Fibroblast of pulmonary artery (primary cell): Measurements from ENCODE around the gene NEURL1.
A peak's percentile ranks its signal among the peaks of the same experiment; 100 is the strongest.

Experiments
- DNase-seq: peaks from one replicate; pipeline ENCODE4 v3.0.0-alpha.2; 2010; ENCODE audit warnings: low read depth
- H3K4me3 ChIP-seq: replicated peaks from 2 replicates; pipeline ENCODE4 v1.5.1; 2011; ENCODE audit warnings: low read depth, mild to moderate bottlenecking, control low read depth, low read length, moderate library complexity
- TF ChIP-seq, protein P1 (sequence below): IDR thresholded peaks from 2 replicates; pipeline ENCODE4 v1.5.1; 2011; ENCODE audit warnings: mild to moderate bottlenecking, control low read depth, low read length, inconsistent platforms; ENCODE audit errors: missing control alignments

The NEURL1 gene

DNA sequence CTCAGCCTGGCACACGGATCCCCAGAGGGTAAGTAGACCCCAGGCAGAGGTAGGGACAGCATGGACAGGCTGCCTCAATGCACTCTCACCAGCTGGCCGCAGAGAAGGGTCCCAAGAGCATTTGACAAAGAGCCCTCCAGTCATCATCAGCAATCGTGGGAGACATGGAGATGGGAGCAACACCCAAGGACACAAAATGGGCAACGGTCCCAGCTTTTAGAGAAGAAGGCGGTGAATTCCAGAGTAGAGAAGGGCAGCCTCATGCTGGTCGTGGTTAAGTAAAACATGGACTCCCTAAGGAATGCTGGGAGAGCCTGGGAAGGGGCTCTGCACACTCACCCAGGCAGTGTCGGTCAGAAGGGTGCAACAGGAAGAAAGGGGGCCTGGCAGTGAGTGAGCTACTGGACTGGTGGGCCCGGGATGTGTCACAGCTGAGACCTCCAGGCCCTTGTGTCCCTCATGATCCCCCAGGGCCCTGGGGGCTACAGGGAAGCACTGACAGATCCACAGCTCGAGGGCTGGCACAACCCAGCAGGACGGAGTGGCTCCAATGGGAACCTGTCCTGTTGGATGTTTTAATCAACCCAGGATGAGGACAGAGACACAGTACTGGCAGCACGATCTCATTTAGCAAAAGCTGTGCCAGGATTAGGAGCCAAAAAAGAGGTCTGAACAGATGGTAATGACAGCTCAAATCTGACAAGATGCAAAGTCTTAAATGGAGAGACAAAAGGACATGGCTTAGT is 147.1 kb downstream of the NEURL1 start:
- no peak overlapping the region for H3K4me3 ChIP-seq

DNA sequence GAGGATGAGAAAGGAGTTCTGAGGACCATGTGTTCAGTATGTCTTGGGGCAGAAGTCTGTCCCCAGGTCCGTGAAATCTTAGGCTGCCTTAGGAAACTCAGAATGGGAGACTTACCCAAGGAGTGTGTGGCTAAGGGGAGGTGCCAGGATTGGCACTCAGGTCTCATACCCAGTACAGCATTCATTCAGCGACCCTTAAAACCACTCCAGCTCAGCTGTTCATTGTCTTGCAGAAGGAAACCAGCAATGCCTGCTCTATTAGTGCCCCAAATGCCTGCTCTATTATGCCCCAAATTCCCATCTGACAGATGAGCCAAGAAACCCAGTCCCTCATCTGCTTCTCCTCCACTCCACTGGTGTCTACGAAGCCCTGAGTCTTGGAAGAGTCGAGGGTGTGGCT is 147.8 kb downstream of the NEURL1 start:
- TF ChIP-seq, protein P1, sequence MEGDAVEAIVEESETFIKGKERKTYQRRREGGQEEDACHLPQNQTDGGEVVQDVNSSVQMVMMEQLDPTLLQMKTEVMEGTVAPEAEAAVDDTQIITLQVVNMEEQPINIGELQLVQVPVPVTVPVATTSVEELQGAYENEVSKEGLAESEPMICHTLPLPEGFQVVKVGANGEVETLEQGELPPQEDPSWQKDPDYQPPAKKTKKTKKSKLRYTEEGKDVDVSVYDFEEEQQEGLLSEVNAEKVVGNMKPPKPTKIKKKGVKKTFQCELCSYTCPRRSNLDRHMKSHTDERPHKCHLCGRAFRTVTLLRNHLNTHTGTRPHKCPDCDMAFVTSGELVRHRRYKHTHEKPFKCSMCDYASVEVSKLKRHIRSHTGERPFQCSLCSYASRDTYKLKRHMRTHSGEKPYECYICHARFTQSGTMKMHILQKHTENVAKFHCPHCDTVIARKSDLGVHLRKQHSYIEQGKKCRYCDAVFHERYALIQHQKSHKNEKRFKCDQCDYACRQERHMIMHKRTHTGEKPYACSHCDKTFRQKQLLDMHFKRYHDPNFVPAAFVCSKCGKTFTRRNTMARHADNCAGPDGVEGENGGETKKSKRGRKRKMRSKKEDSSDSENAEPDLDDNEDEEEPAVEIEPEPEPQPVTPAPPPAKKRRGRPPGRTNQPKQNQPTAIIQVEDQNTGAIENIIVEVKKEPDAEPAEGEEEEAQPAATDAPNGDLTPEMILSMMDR, result no peak
- no peak overlapping the region for H3K4me3 ChIP-seq
- DNase-seq, result no peak

More for the DNA sequence above, 147.1 kb downstream of the NEURL1 start:
- peak; percentile 47 for DNase-seq
- TF ChIP-seq, protein P1, result no peak
